Measurements from ENCODE around the gene TYMS. TPM values are rescaled to one million over a fixed set of nuclear protein-coding genes. Genes with fewer than 3 reads are reported as not detected.

The TYMS gene
- total RNA-seq (10 to 100 TPM in 1 of 9 donors, 1 to 10 TPM in 7, not detected in 1; 2.9 to 19.2 (median 4.1) TPM), polyA plus RNA-seq (1 to 10 TPM in 2 of 3 donors, under 1 TPM in 1; 0.32 to 7.1 (median 1.1) TPM)
- long read RNA-seq, donor 1, transcript TYMS-203 (7 exons, 1,662 nt), result major isoform, 22 of 102 reads
- long read RNA-seq, donor 1, partial matches to known transcripts, result 80 of 102 reads
- long read RNA-seq, donor 1, other reads (novel, unspliced or antisense), result 0 of 102 reads
- long read RNA-seq, donor 2, transcript TYMS-203 (7 exons, 1,662 nt), result major isoform, 7 of 7 reads
- long read RNA-seq, donor 2, partial matches to known transcripts, result 0 of 7 reads
- long read RNA-seq, donor 2, other reads (novel, unspliced or antisense), result 0 of 7 reads
- long read RNA-seq, donor 3, transcript TYMS-203 (7 exons, 1,662 nt), result major isoform, 7 of 59 reads
- long read RNA-seq, donor 3, partial matches to known transcripts, result 45 of 59 reads
- long read RNA-seq, donor 3, other reads (novel, unspliced or antisense), result 7 of 59 reads
- long read RNA-seq, donor 4, result 0 reads
- long read RNA-seq, donor 5, transcript TYMS-203 (7 exons, 1,662 nt), result major isoform, 7 of 7 reads
- long read RNA-seq, donor 5, partial matches to known transcripts, result 0 of 7 reads
- long read RNA-seq, donor 5, other reads (novel, unspliced or antisense), result 0 of 7 reads
- long read RNA-seq, donor 6, transcript TYMS-203 (7 exons, 1,662 nt), result major isoform, 5 of 5 reads
- long read RNA-seq, donor 6, partial matches to known transcripts, result 0 of 5 reads
- long read RNA-seq, donor 6, other reads (novel, unspliced or antisense), result 0 of 5 reads
- long read RNA-seq, donor 7, transcript TYMS-203 (7 exons, 1,662 nt), result major isoform, 15 of 46 reads
- long read RNA-seq, donor 7, partial matches to known transcripts, result 31 of 46 reads
- long read RNA-seq, donor 7, other reads (novel, unspliced or antisense), result 0 of 46 reads
- long read RNA-seq, donor 8, transcript TYMS-203 (7 exons, 1,662 nt), result major isoform, 24 of 104 reads
- long read RNA-seq, donor 8, partial matches to known transcripts, result 79 of 104 reads
- long read RNA-seq, donor 8, other reads (novel, unspliced or antisense), result 0 of 104 reads
- long read RNA-seq, donor 9, transcript TYMS-203 (7 exons, 1,662 nt), result major isoform, 5 of 50 reads
- long read RNA-seq, donor 9, partial matches to known transcripts, result 36 of 50 reads
- long read RNA-seq, donor 9, other reads (novel, unspliced or antisense), result 9 of 50 reads
- long read RNA-seq, donor 10, transcript TYMS-203 (7 exons, 1,662 nt), result major isoform, 12 of 39 reads
- long read RNA-seq, donor 10, partial matches to known transcripts, result 19 of 39 reads
- long read RNA-seq, donor 10, other reads (novel, unspliced or antisense), result 8 of 39 reads

- intact Hi-C loops (cut with DNase I), result no loop called here
- TF ChIP-seq CTCF (IDR thresholded peaks at IDR 0.05), result no peak
- TF ChIP-seq POLR2A (IDR thresholded peaks at IDR 0.05), result no peak
- no peaks in the 10 kb centered on the region for H3K36me3 ChIP-seq (replicated peaks in 1 of 2)
- peaks cover 0 to 9% of the 10 kb centered on the region in 2 donors for H3K4me1 ChIP-seq (replicated peaks in 1 of 2)
- H3K9me3 ChIP-seq (replicated peaks in 1 of 3), result no peaks in the 10 kb centered on the region
- WGBS, 4 donors, result 0 to 1% (median 0%) methylated on average over 7 to 79 of the region's 79 CpGs
- peaks cover 4% of the 10 kb centered on the region for H3K27me3 ChIP-seq
- no peak within 1 kb of the TSS for H3K27ac ChIP-seq
- DNase-seq, result peak in 4 of 7 donors; percentile 24 to 33 (median 32)
- H3K4me3 ChIP-seq, result peak within 1 kb of the TSS in 3 of 4 donors; percentile 33 to 62 (median 61)
These were observed at the start of gene TYMS for GRCh38 chr18:657311-658000. Gene TYMS, plus strand, starts transcription at chr18:657653. Its CDS starts 90 bp downstream, at chr18:657743.

GRCh38 chr18:607930-608329, 49.5 kb upstream of the TYMS start:
- Histone ChIP-seq H3K4me3 (no peak overlapping the region), H3K36me3 (replicated peaks in 1 of 2) (no peaks in the 10 kb centered on the region), H3K4me1 (replicated peaks in 1 of 2) (no peaks in the 10 kb centered on the region), H3K27me3 (no peaks in the 10 kb centered on the region), H3K9me3 (replicated peaks in 1 of 3) (no peaks in the 10 kb centered on the region), H3K27ac (no peak overlapping the region)
- TF ChIP-seq CTCF (IDR thresholded peaks at IDR 0.05) (no peak), POLR2A (IDR thresholded peaks at IDR 0.05) (no peak)
- intact Hi-C loops (cut with DNase I), result no loop called here
- DNase-seq, result no peak
- 72 to 75% (median 74%) methylated on average over 7 of the region's 7 CpGs for WGBS, 4 donors

- intact Hi-C loops (cut with DNase I), result loop anchor here (5.0 to 10.0 kb wide), 2 partner anchors 316 to 323 kb away; no protein-coding TSS in a partner anchor
- Histone ChIP-seq H3K4me1 (replicated peaks in 1 of 2) (peaks cover 0 to under 1% of the 10 kb centered on the region in 2 donors), H3K27ac (no peak overlapping the region), H3K4me3 (no peak overlapping the region), H3K9me3 (replicated peaks in 1 of 3) (no peaks in the 10 kb centered on the region), H3K27me3 (no peaks in the 10 kb centered on the region), H3K36me3 (replicated peaks in 1 of 2) (no peaks in the 10 kb centered on the region)
- TF ChIP-seq CTCF (IDR thresholded peaks at IDR 0.05) (no peak), POLR2A (IDR thresholded peaks at IDR 0.05) (no peak)
- DNase-seq, result no peak
- 71 to 87% (median 82%) methylated on average over 15 of the region's 15 CpGs for WGBS, 4 donors
These were observed 47.1 kb upstream of the TYMS start for GRCh38 chr18:610214-610928.
